ENCODE measurements around the gene CSF2RB.

GRCh38 chr22:36904260-36904880 is 9.1 kb upstream of the CSF2RB start:
- TF ChIP-seq POLR2A (IDR thresholded peaks at IDR 0.05) (no peak), EP300 (IDR thresholded peaks at IDR 0.05) (no peak), CTCF (IDR thresholded peaks at IDR 0.05) (no peak), POLR2AphosphoS5 (IDR thresholded peaks at IDR 0.05) (no peak)

Data from suprapubic skin (tissue), 4 donors.